Thyroid gland (tissue), 4 donors: Measurements from ENCODE around the gene PDE1C.

Experiments
- CTCF ChIP-seq, 6 experiments: fragments of 200-600 bp in 3 of 6; fragments of 450-650 bp in 3 of 6; sonication (generic) in 3 of 6; IDR thresholded peaks; one replicate each; pipeline ENCODE4 v1.5.1; 2016 to 2019; ENCODE audit warnings: antibody characterized with exemption in 6 of 6, mild to moderate bottlenecking in 2 of 6, inconsistent platforms in 1 of 6, moderate library complexity in 1 of 6
- POLR2A ChIP-seq, 2 donors: fragments of 450-650 bp; IDR thresholded peaks; one replicate each; pipeline ENCODE4 v1.6.1; 2017; ENCODE audit warnings: antibody characterized with exemption in 2 of 2, mild to moderate bottlenecking in 2 of 2, moderate library complexity in 1 of 2

GRCh38 chr7:32115831-32116230 lies 45.6 kb upstream of the PDE1C start:
- TF ChIP-seq CTCF (IDR thresholded peaks at IDR 0.05) (no peak), POLR2A (IDR thresholded peaks at IDR 0.05) (no peak)
